CD8-positive, alpha-beta memory T cell (primary cell): Measurements from ENCODE around the gene SOX2. TPM values are rescaled to one million over a fixed set of nuclear protein-coding genes. Genes with fewer than 3 reads are reported as not detected.

Source experiments
- CTCF ChIA-PET: fragments of 350-600 bp; sonication (Branson Sonifier 250); formaldehyde crosslinking; loops from one replicate; lab custom pipeline; 2021; ENCODE audit warnings: antibody characterized with exemption; lab: Charles Lee
- POLR2A ChIA-PET: fragments of 350-600 bp; sonication (Branson Sonifier 250); formaldehyde crosslinking; loops from one replicate; lab custom pipeline; 2021; ENCODE audit warnings: antibody characterized with exemption; lab: Charles Lee
- DNase-seq, 5 donors: peaks; one replicate each; pipeline versions ENCODE4 v3.0.0 to v3.0.0-alpha.2; 2020 to 2022; ENCODE audit warnings: mixed read lengths in 1 of 5
- H3K27ac ChIP-seq: one replicate; pipeline ENCODE4 v1.7.0; 2013; ENCODE audit warnings: low read depth, mild to moderate bottlenecking, low read length, moderate library complexity
- H3K27me3 ChIP-seq: 2 replicates; pipeline ENCODE4 v1.7.0; 2013; ENCODE audit warnings: low read length, mild to moderate bottlenecking; ENCODE audit not compliant: insufficient read depth, poor library complexity, severe bottlenecking
- H3K36me3 ChIP-seq: 2 replicates; pipeline ENCODE4 v1.7.0; 2013; ENCODE audit warnings: mild to moderate bottlenecking, low read length, moderate library complexity; ENCODE audit not compliant: insufficient read depth
- H3K4me1 ChIP-seq: 2 replicates; pipeline ENCODE4 v1.7.0; 2013; ENCODE audit warnings: mild to moderate bottlenecking, low read length, moderate library complexity; ENCODE audit not compliant: insufficient read depth
- H3K4me3 ChIP-seq: 2 replicates; pipeline ENCODE4 v1.7.0; 2013; ENCODE audit warnings: mild to moderate bottlenecking, low read length
- H3K9me3 ChIP-seq: 2 replicates; pipeline ENCODE4 v1.7.0; 2013; ENCODE audit warnings: mild to moderate bottlenecking, low read length
- H3K27ac Mint-ChIP-seq, 8 donors: one replicate each; pipeline ENCODE4 v1.8.0; 2020 to 2021; ENCODE audit warnings: mixed read lengths in 8 of 8, mild to moderate bottlenecking in 6 of 8, inconsistent platforms in 3 of 8, moderate library complexity in 3 of 8
- H3K27me3 Mint-ChIP-seq, 2 donors: one replicate each; pipeline ENCODE4 v1.8.0; 2020 to 2021; ENCODE audit warnings: mixed read lengths in 2 of 2, mild to moderate bottlenecking in 1 of 2, moderate library complexity in 1 of 2
- H3K36me3 Mint-ChIP-seq, 3 donors: one replicate each; pipeline ENCODE4 v1.8.0; 2020 to 2021; ENCODE audit warnings: mixed read lengths in 3 of 3, inconsistent platforms in 1 of 3, mild to moderate bottlenecking in 1 of 3
- H3K4me1 Mint-ChIP-seq, 3 donors: one replicate each; pipeline ENCODE4 v1.8.0; 2020 to 2021; ENCODE audit warnings: mixed read lengths in 3 of 3, inconsistent platforms in 1 of 3, mild to moderate bottlenecking in 1 of 3
- H3K4me3 Mint-ChIP-seq, 7 donors: one replicate each; pipeline ENCODE4 v1.8.0; 2020 to 2021; ENCODE audit warnings: mixed read lengths in 7 of 7, mild to moderate bottlenecking in 6 of 7, moderate library complexity in 4 of 7, inconsistent platforms in 2 of 7
- H3K9me3 Mint-ChIP-seq, 5 donors: one replicate each; pipeline ENCODE4 v1.8.0; 2020 to 2022; ENCODE audit warnings: mixed read lengths in 5 of 5, mild to moderate bottlenecking in 3 of 5, moderate library complexity in 2 of 5, inconsistent platforms in 1 of 5
- polyA plus RNA-seq: library from polyadenylated mRNA; unstranded; fragments of 300-500 nt; fragmentation: Illumina TruSeq; gene quantifications from one replicate; pipeline ENCODE4 v1.2.3, GENCODE V29; 2021
- total RNA-seq, 2 experiments: library from RNA; stranded (reverse); gene quantifications; one replicate each; pipeline ENCODE4 v1.2.3, GENCODE V29; 2021

Gene SOX2
- total and polyA plus RNA-seq, 3 experiments from 2014 or later, result not detected

DNA sequence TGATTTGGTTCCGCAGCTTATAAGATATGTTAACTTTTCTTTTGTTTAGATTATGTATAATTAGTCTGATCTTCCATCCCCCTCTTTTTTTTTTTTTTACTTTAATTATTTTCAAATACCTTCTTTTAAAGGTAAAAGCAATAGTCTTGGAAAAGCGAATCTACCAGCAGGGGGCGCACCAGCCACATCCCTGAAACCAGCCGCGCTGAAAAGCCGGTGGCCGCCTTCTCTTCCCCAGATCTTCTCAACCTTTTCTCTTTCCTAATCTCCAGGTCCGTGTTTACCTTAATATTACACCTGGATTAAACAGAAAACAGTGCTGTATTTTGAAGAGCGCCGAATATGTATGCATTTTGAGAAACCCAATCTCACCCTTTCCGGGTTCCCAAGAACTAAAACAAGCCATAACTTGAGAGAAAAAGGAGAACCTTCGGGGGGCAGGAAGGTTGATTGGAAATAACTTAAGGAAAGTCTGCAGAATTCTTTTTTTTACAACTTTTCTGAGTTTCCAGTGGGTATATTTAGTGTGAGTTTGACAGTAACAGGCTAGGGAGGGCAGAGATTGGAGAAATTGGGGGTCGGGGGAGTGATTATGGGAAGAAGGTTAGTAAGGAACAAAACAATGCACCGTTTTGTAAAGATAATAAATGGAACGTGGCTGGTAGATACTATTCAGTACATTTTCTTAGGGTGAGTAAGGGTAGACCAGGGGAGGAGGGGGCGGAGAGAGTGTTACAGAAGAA is 2.0 kb upstream of the SOX2 start:
- Histone ChIP-seq H3K4me3 (no peak overlapping the region), H3K4me1 (peaks cover 9% of the 10 kb centered on the region), H3K36me3 (no peaks in the 10 kb centered on the region), H3K9me3 (no peaks in the 10 kb centered on the region), H3K27ac (no peak overlapping the region), H3K27me3 (peaks cover 57% of the 10 kb centered on the region)
- Mint-ChIP-seq H3K27me3 (peaks cover 64 to 69% of the 10 kb centered on the region in 2 donors), H3K36me3 (peaks cover 0 to 2% (median 0%) of the 10 kb centered on the region in 3 donors), H3K27ac (no peak overlapping the region), H3K4me1 (peaks cover 10 to 15% (median 11%) of the 10 kb centered on the region in 3 donors), H3K9me3 (peaks cover 8 to 28% (median 23%) of the 10 kb centered on the region in 5 donors), H3K4me3 (peak overlapping the region in 5 of 7 donors; percentile 21 to 60 (median 51))
- peak in 4 of 5 donors; percentile 24 to 52 (median 38) for DNase-seq
- ChIA-PET CTCF (interaction anchor here (1.2 to 1.3 kb wide), 2 partner anchors 10 to 974 kb away, joined by 3 to 4 read pairs; no protein-coding TSS in a partner anchor), POLR2A (no interaction called here)

GRCh38 chr3:181710345-181711291 is 1.1 kb upstream of the SOX2 start:
- no peak for DNase-seq
- ChIA-PET POLR2A (no interaction called here), CTCF (no interaction called here)
- H3K4me1 Mint-ChIP-seq, result peaks cover 9 to 15% (median 10%) of the 10 kb centered on the region in 3 donors
- no peaks in the 10 kb centered on the region for H3K36me3 Mint-ChIP-seq
- no peak overlapping the region for H3K27ac Mint-ChIP-seq
- H3K36me3 ChIP-seq, result no peaks in the 10 kb centered on the region
- H3K27me3 ChIP-seq, result peaks cover 48% of the 10 kb centered on the region
- peaks cover 6 to 24% (median 24%) of the 10 kb centered on the region in 5 donors for H3K9me3 Mint-ChIP-seq
- H3K27ac ChIP-seq, result no peak overlapping the region
- peaks cover 9% of the 10 kb centered on the region for H3K4me1 ChIP-seq
- no peak overlapping the region for H3K4me3 ChIP-seq
- no peak overlapping the region for H3K4me3 Mint-ChIP-seq
- H3K27me3 Mint-ChIP-seq, result peaks cover 63 to 69% of the 10 kb centered on the region in 2 donors
- no peaks in the 10 kb centered on the region for H3K9me3 ChIP-seq

DNA sequence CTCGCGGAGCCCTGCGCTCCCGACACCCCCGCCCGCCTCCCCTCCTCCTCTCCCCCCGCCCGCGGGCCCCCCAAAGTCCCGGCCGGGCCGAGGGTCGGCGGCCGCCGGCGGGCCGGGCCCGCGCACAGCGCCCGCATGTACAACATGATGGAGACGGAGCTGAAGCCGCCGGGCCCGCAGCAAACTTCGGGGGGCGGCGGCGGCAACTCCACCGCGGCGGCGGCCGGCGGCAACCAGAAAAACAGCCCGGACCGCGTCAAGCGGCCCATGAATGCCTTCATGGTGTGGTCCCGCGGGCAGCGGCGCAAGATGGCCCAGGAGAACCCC is 464 bp downstream of the SOX2 start:
- H3K4me3 Mint-ChIP-seq, result peak overlapping the region in 5 of 7 donors; percentile 15 to 44 (median 39)
- H3K4me3 ChIP-seq, result no peak overlapping the region
- H3K4me1 ChIP-seq, result peaks cover 9% of the 10 kb centered on the region
- no peaks in the 10 kb centered on the region for H3K36me3 Mint-ChIP-seq
- ChIA-PET POLR2A (no interaction called here), CTCF (no interaction called here)
- no peak overlapping the region for H3K27ac ChIP-seq
- H3K27me3 Mint-ChIP-seq, result peaks cover 68 to 74% of the 10 kb centered on the region in 2 donors
- peaks cover 9 to 15% (median 10%) of the 10 kb centered on the region in 3 donors for H3K4me1 Mint-ChIP-seq
- H3K36me3 ChIP-seq, result no peaks in the 10 kb centered on the region
- H3K9me3 ChIP-seq, result no peaks in the 10 kb centered on the region
- peaks cover 6 to 33% (median 30%) of the 10 kb centered on the region in 5 donors for H3K9me3 Mint-ChIP-seq
- no peak overlapping the region for H3K27ac Mint-ChIP-seq
- no peak for DNase-seq
- peaks cover 53% of the 10 kb centered on the region for H3K27me3 ChIP-seq

GRCh38 chr3:181712553-181713279 is 991 bp downstream of the SOX2 start:
- Mint-ChIP-seq H3K4me3 (peak overlapping the region in 6 of 7 donors; percentile 15 to 44 (median 36)), H3K27ac (peak overlapping the region in 1 of 8 donors; percentile 16)
- CTCF ChIA-PET, result no interaction called here

DNA sequence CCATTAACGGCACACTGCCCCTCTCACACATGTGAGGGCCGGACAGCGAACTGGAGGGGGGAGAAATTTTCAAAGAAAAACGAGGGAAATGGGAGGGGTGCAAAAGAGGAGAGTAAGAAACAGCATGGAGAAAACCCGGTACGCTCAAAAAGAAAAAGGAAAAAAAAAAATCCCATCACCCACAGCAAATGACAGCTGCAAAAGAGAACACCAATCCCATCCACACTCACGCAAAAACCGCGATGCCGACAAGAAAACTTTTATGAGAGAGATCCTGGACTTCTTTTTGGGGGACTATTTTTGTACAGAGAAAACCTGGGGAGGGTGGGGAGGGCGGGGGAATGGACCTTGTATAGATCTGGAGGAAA is 1.5 kb downstream of the SOX2 start:
- Mint-ChIP-seq H3K27ac (peak overlapping the region in 1 of 8 donors; percentile 16), H3K9me3 (peaks cover 6 to 41% (median 31%) of the 10 kb centered on the region in 5 donors), H3K27me3 (peaks cover 71 to 74% of the 10 kb centered on the region in 2 donors), H3K36me3 (no peaks in the 10 kb centered on the region), H3K4me1 (peaks cover 9 to 15% (median 10%) of the 10 kb centered on the region in 3 donors), H3K4me3 (no peak overlapping the region)
- CTCF ChIA-PET, result no interaction called here
- H3K4me3 ChIP-seq, result no peak overlapping the region
- H3K36me3 ChIP-seq, result no peaks in the 10 kb centered on the region
- peaks cover 54% of the 10 kb centered on the region for H3K27me3 ChIP-seq
- no peak overlapping the region for H3K27ac ChIP-seq
- H3K4me1 ChIP-seq, result peaks cover 9% of the 10 kb centered on the region
- H3K9me3 ChIP-seq, result no peaks in the 10 kb centered on the region
- POLR2A ChIA-PET, result no interaction called here
- no peak for DNase-seq

More at GRCh38 chr3:181712553-181713279, 991 bp downstream of the SOX2 start:
- Histone ChIP-seq H3K27ac (no peak overlapping the region), H3K4me3 (no peak overlapping the region), H3K27me3 (peaks cover 54% of the 10 kb centered on the region), H3K9me3 (no peaks in the 10 kb centered on the region), H3K36me3 (no peaks in the 10 kb centered on the region), H3K4me1 (peaks cover 9% of the 10 kb centered on the region)
- H3K27me3 Mint-ChIP-seq, result peaks cover 71 to 74% of the 10 kb centered on the region in 2 donors
- H3K4me1 Mint-ChIP-seq, result peaks cover 9 to 15% (median 10%) of the 10 kb centered on the region in 3 donors
- POLR2A ChIA-PET, result no interaction called here
- no peaks in the 10 kb centered on the region for H3K36me3 Mint-ChIP-seq
- peaks cover 6 to 38% (median 30%) of the 10 kb centered on the region in 5 donors for H3K9me3 Mint-ChIP-seq
- no peak for DNase-seq

DNA sequence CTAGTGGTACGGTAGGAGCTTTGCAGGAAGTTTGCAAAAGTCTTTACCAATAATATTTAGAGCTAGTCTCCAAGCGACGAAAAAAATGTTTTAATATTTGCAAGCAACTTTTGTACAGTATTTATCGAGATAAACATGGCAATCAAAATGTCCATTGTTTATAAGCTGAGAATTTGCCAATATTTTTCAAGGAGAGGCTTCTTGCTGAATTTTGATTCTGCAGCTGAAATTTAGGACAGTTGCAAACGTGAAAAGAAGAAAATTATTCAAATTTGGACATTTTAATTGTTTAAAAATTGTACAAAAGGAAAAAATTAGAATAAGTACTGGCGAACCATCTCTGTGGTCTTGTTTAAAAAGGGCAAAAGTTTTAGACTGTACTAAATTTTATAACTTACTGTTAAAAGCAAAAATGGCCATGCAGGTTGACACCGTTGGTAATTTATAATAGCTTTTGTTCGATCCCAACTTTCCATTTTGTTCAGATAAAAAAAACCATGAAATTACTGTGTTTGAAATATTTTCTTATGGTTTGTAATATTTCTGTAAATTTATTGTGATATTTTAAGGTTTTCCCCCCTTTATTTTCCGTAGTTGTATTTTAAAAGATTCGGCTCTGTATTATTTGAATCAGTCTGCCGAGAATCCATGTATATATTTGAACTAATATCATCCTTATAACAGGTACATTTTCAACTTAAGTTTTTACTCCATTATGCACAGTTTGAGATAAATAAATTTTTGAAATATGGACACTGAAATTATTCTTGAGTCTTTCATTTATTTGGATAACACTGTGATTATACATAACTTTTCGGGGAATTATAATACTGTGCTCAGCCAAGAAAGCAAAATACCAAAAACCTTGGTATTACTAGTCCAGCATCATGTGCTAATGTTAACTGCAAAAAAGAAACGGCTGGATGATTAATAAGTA is 2.2 kb downstream of the SOX2 start:
- H3K27ac Mint-ChIP-seq, result no peak overlapping the region
- Histone ChIP-seq H3K4me1 (peaks cover 9% of the 10 kb centered on the region), H3K36me3 (no peaks in the 10 kb centered on the region), H3K4me3 (no peak overlapping the region), H3K9me3 (no peaks in the 10 kb centered on the region), H3K27me3 (peaks cover 52% of the 10 kb centered on the region), H3K27ac (no peak overlapping the region)
- DNase-seq, result no peak
- ChIA-PET POLR2A (no interaction called here), CTCF (no interaction called here)
- H3K4me1 Mint-ChIP-seq, result peaks cover 9 to 15% (median 10%) of the 10 kb centered on the region in 3 donors
- H3K4me3 Mint-ChIP-seq, result no peak overlapping the region
- H3K27me3 Mint-ChIP-seq, result peaks cover 71 to 74% of the 10 kb centered on the region in 2 donors
- no peaks in the 10 kb centered on the region for H3K36me3 Mint-ChIP-seq
- peaks cover 6 to 47% (median 34%) of the 10 kb centered on the region in 5 donors for H3K9me3 Mint-ChIP-seq
